ENCODE results near the gene ANKRD29.

The ANKRD29 gene

GRCh38 chr18:23552505-23552904 lies 110.2 kb downstream of the ANKRD29 start:
- DNase-seq: no peak

DNA sequence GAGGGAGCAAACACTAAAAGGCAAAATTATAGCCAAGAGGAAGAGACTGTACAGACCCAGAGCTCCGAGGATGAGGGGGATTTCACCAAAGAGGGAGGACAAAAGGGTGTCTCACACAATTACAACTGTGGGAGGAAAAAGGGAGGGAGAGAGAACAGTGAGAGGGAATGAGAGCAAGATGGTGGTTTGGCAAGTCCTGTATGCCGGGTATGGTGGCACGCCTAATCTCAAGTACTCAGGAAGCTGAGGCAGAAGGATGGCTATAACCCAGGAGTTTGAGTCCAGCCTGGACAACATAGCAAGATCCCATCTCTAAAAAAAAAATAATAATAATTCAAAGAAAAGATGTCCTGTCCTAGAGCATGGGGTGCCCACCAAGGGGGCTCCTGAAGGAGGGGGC lies 110.7 kb downstream of the ANKRD29 start:
- DNase-seq: no peak

- no peak for DNase-seq
Observed at GRCh38 chr18:23550898-23551297, 111.8 kb downstream of the ANKRD29 start.
